ENCODE data around the gene KAT7.
A peak's percentile ranks its signal among the peaks of the same experiment; 100 is the strongest.

Gene KAT7

DNA sequence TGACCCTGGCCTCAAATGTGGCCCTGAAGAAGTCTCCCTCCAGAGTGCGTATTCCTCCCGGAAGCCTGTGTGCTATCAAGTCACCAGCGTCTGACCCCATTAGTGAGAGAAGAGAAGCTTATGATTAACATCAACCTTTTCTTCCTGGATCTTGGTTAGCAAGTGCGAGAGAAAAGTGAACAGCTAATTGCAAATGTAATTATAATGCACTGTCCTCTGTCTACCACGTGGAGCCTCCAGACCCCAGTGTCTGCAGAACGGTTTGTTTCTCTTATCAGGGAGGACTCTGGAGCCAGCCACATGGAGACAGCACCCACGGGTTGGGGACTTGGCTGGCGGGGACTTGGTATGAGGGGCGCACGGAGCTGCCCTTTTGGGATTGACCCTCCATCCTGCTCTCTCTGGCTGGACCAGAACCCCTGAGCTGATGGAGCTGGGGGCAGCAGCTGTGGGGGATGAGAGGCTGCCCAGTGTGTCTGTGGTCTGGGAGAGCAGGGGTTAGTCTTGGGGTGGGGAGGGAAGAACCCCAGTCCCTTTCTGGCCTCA, 65.1 kb downstream of the KAT7 start:
- TF ChIP-seq, protein P1, sequence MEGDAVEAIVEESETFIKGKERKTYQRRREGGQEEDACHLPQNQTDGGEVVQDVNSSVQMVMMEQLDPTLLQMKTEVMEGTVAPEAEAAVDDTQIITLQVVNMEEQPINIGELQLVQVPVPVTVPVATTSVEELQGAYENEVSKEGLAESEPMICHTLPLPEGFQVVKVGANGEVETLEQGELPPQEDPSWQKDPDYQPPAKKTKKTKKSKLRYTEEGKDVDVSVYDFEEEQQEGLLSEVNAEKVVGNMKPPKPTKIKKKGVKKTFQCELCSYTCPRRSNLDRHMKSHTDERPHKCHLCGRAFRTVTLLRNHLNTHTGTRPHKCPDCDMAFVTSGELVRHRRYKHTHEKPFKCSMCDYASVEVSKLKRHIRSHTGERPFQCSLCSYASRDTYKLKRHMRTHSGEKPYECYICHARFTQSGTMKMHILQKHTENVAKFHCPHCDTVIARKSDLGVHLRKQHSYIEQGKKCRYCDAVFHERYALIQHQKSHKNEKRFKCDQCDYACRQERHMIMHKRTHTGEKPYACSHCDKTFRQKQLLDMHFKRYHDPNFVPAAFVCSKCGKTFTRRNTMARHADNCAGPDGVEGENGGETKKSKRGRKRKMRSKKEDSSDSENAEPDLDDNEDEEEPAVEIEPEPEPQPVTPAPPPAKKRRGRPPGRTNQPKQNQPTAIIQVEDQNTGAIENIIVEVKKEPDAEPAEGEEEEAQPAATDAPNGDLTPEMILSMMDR (IDR thresholded peaks at IDR 0.05; ENCODE audit: low read depth, low read length, missing control alignments): no peak
- H3K4me3 ChIP-seq (replicated peaks; ENCODE audit: low read depth, low read length): no peak overlapping the region
- no peak for DNase-seq (ENCODE audit: extremely low read depth, low read depth)

DNA sequence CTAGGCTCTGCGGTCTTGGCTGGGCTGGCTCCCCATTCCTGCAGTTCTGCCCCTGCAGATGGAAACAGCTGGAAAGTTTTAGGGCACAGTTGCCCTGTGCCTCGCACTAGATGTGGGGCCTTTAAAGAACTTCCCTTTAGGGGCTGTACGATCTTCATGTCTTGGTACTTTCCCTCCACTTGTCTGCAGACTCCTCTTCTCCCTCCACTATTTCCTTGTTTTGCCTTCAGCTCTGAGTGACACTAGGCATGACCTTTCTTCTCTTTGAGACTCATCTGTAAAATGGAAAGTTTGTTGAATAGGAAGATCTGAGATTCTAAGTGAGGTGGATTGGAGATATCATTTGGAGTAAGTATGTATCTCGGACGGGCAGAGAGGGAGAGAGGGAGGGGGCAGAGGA, 65.6 kb downstream of the KAT7 start:
- H3K4me3 ChIP-seq (replicated peaks; ENCODE audit: low read depth, low read length): no peak overlapping the region
- TF ChIP-seq, protein P1 (IDR thresholded peaks at IDR 0.05; ENCODE audit: low read depth, low read length, missing control alignments): no peak
- no peak for DNase-seq (ENCODE audit: extremely low read depth, low read depth)

DNA sequence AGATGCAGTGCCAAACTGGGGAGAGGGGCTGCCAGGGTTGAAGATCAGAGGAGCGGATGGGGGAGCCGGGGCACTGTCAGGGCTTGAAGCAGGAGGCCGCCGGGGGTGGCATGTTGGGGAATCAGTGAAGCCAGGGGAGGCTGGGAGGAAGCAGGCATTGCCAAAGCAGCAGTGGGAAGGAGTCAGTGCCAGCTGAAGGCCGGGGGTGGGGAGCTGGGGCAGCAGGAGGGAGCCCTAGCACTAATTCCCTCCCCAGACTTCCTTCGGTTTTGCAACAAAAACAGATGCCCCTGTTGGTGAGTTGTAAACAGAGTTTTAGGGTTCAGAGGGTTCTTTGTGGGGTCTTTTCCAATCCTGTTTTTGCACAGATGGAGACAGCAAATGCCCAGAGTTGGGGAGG, 70.3 kb downstream of the KAT7 start:
- TF ChIP-seq, protein P1 (IDR thresholded peaks at IDR 0.05; ENCODE audit: low read depth, low read length, missing control alignments): no peak
- no peak for DNase-seq (ENCODE audit: extremely low read depth, low read depth)
- no peak overlapping the region for H3K4me3 ChIP-seq (replicated peaks; ENCODE audit: low read depth, low read length)

DNA sequence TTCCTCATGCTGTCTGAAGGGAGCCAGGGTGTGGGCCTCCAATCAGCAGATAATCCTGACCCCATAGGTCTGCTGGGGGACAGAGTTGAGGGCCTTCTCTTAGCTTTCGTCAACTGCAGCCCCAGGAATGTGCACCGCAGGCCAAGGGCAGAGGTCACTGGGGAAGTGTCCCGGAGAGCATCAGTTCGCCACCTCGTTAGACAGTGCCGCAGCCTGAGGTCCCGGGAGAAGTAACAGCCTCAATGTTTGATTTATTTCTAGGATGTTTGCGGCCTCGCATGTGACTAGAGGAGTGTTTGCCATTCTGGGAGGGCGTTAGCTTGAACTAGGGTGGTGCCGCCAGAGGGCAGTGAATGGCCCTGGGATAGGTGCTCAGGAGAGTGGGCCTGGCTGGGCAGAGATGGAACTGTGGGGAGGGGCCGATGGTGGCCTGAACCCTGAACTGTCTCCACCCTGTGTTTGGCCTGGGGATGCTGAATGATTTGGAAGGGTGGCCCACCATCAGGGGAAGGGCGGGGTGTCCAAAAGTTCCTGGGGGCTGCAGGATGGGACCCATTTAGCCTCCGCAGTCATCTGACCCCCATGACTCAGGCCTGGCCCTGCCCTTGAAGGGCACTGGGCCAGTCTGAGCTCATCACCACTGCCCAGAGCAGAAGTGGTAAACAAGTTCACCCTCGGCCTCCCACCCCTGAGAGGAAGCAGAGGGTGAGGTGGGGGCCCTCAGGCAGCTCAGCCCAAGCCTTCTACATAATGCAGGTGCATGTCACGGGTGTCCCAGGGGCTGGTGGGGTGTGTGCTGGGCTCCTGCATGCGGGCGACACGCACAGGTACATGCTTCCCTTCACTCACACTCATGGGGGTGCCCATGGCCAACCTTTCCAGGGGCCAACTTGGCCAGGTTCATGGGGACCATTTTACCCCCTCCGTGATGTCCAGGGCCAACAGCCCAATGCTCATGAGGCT, 71.8 kb downstream of the KAT7 start:
- no peak for DNase-seq (ENCODE audit: extremely low read depth, low read depth)
- TF ChIP-seq, protein P1 (IDR thresholded peaks at IDR 0.05; ENCODE audit: low read depth, low read length, missing control alignments): peak; percentile 30
- no peak overlapping the region for H3K4me3 ChIP-seq (replicated peaks; ENCODE audit: low read depth, low read length)

DNA sequence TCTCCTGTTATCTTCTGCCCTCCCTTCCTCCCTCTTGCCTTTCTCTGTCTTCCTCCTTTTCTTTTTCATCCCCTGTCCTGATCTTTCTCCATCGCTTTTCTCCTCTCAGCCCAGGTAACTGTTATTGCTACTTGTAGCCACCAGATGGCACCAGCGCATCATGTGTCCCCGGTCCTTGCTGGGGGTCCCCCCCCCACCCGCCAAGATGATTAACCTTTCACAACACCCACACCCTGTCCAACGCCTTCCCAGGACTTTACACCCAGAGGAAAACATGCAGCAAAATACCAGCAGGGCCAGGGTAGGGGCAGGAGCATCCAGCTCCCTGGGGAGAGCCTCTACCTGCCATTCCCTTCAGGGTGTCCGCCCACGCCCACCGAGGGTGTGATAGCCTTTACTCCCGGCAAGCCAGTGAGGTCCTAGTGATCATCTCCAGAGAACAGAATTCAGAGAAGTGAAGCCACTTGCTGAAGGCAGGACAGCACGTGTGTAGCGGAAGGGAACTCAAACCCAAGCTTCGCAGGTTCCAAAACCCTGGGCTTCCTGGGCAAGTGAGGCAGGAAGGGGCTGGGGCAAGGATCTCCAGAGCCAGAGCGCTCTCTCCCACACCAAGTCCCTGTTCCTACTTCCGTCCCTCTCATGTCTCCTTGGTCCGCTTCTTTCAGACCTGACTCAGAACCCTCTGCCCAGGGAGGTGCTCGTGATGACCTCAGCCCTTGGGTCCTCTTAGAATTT, 72.8 kb downstream of the KAT7 start:
- H3K4me3 ChIP-seq (replicated peaks; ENCODE audit: low read depth, low read length): no peak overlapping the region
- TF ChIP-seq, protein P1 (IDR thresholded peaks at IDR 0.05; ENCODE audit: low read depth, low read length, missing control alignments): peak; percentile 84
- DNase-seq (ENCODE audit: extremely low read depth, low read depth): no peak

DNA sequence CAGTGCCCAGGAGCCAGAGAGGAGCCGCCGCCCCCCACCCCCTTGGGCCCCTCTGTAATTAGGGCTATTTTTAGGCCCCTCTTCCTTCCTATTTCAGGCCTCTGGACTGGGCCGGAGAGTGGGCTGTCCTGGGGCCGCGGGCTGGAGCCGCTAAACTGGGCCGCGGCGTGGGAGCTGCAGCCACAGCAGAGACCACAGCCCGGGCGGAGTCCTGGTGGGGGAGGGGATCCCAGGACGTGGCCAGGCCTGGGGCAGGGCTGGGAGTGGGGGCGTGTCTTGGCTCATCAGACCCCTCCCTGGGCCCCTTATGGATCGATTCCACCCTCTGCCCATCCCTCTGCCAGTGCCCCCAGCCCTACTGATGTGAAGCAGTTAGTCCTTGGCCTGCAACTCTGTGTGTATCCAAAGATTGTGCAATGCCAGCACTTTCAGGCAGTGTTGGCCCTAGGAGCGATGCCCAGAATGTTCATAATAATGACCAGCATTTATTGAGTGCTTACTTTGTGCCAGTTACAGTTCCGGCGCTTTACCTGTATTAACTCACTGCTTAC, 74.4 kb downstream of the KAT7 start:
- TF ChIP-seq, protein P1 (IDR thresholded peaks at IDR 0.05; ENCODE audit: low read depth, low read length, missing control alignments): no peak
- no peak for DNase-seq (ENCODE audit: extremely low read depth, low read depth)
- no peak overlapping the region for H3K4me3 ChIP-seq (replicated peaks; ENCODE audit: low read depth, low read length)
